GM10266 (cell line): ENCODE measurements around the gene BCL2L12.

ENCODE experiments used
- DNase-seq: peaks from one replicate; pipeline ENCODE4 v3.0.0; 2012; ENCODE audit errors: extremely low spot score
- CTCF ChIP-seq: IDR thresholded peaks from 2 replicates; pipeline ENCODE4 v1.5.1; 2012; ENCODE audit warnings: mild to moderate bottlenecking, low read depth; ENCODE audit not compliant: control insufficient read depth, insufficient read depth; ENCODE audit errors: missing control alignments

Gene BCL2L12

GRCh38 chr19:49639401-49640112 is 26.2 kb upstream of the BCL2L12 start:
- no peak for DNase-seq
- no peak for TF ChIP-seq CTCF

- DNase-seq, result peak; percentile 99
- TF ChIP-seq CTCF, result no peak
Observed at GRCh38 chr19:49640113-49640898, 25.4 kb upstream of the BCL2L12 start, which contains the start of gene RRAS. TSS of gene RRAS (minus strand) at chr19:49640143. CDS start at chr19:49640098, 45 bp downstream.

GRCh38 chr19:49641688-49642491 is 23.8 kb upstream of the BCL2L12 start, which contains the start of gene SCAF1:
TSS of gene SCAF1 (plus strand) at chr19:49642209. CDS start at chr19:49645027, 2,818 bp downstream.
- TF ChIP-seq CTCF, result no peak
- DNase-seq, result peak; percentile 99

GRCh38 chr19:49642492-49643035 is 23.2 kb upstream of the BCL2L12 start:
- no peak for DNase-seq
- TF ChIP-seq CTCF, result no peak

- no peak for TF ChIP-seq CTCF
- no peak for DNase-seq
Observed at GRCh38 chr19:49643466-49643865, 22.3 kb upstream of the BCL2L12 start.

DNA sequence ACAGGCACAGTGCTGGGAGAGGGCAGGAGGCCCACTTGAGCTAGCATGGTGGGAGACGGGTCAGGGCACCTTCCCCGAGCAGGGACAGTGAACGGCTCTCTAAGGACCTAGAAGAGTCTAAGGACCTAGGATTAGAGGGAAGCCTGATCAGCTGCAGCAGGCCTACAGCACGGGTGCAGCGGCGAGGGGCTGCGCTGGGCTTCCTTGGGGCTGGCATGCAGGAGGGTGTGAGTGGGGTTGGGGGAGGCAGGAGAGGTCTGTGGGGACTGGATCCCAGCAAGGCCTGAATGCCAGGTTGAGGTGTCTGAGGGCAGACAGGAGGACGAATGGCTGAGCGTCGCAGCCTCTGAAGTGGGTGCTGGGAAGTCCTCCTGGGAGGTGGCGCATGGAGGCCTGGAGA is 20.1 kb upstream of the BCL2L12 start:
- DNase-seq, result no peak
- TF ChIP-seq CTCF, result no peak
